Ascending aorta (tissue), 2 donors: ENCODE data around the gene HAUS3. TPM values are rescaled to one million over a fixed set of nuclear protein-coding genes. Genes with fewer than 3 reads are reported as not detected.

ENCODE experiments used
- DNase-seq, 2 donors: peaks; one replicate each; pipeline ENCODE4 v3.0.0-alpha.2; 2019; ENCODE audit warnings: low spot score in 2 of 2
- H3K27ac ChIP-seq, 2 donors: fragments of 200-600 bp; sonication (generic); one replicate each; pipeline ENCODE4 v1.5.1; 2016 to 2017; ENCODE audit warnings: mild to moderate bottlenecking in 1 of 2
- H3K27me3 ChIP-seq: fragments of 200-600 bp; sonication (generic); one replicate; pipeline ENCODE4 v1.5.1; 2017
- H3K36me3 ChIP-seq, 2 donors: fragments of 200-600 bp; sonication (generic); one replicate each; pipeline ENCODE4 v1.5.1; 2016
- H3K4me1 ChIP-seq, 2 donors: fragments of 200-600 bp; sonication (generic); one replicate each; pipeline ENCODE4 v1.5.1; 2016 to 2017; ENCODE audit warnings: mild to moderate bottlenecking in 1 of 2
- H3K4me3 ChIP-seq, 2 donors: fragments of 200-600 bp; sonication (generic); one replicate each; pipeline ENCODE4 v1.5.1; 2016 to 2017; ENCODE audit warnings: mild to moderate bottlenecking in 1 of 2
- H3K9me3 ChIP-seq, 2 donors: fragments of 200-600 bp; sonication (generic); one replicate each; pipeline ENCODE4 v1.5.1; 2016
- intact Hi-C: fragments of 100-400 bp; cut with DNase I; formaldehyde crosslinking; loops from one replicate; pipeline ENCODE4 v1.15.1; 2023
- total RNA-seq: library from RNA; depleted of rRNA; stranded (reverse); fragments of >200 nt; gene quantifications from one replicate; pipeline ENCODE4 v1.1.0, GENCODE V29; 2016
- TF ChIP-seq, protein P1 (sequence below), 3 experiments: fragments of 200-600 bp in 2 of 3; fragments of 450-650 bp in 1 of 3; sonication (generic) in 2 of 3; IDR thresholded peaks; one replicate each; pipeline ENCODE4 v1.5.1; 2016 to 2019; ENCODE audit warnings: antibody characterized with exemption in 3 of 3, mild to moderate bottlenecking in 1 of 3, moderate library complexity in 1 of 3

The HAUS3 gene
- total RNA-seq, 1 donor from 2014 or later: 9.0 TPM

DNA sequence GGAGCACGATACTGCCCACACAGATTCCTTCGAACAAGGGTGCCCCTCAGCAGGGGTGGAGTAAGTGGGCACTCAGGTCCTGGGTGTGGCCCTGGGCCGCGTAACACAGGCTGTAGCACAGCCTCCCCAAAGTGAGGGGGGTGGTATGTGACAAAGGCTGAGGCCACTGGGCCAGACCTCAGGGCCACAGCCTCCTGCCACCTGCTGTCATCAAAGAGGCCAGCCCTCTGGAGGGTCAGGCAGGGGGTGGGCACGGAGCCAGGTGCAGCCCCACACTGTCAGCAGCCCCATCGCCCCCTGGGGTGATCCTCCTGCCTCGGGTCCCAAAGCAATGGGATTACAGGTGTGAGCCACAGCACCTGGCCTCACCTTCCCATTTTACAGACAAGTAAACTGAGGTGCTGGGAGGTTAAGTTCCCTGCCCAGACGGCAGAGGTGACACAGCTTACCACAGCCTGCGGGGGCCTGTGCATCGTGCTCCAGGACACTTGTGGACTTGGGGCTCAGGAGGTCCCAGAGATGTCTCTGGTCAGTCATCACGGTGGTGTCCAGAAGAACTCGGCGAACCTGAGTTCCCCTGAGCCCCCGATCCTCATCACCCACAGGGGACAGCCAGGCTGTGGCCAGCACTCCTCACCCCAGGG lies 47.5 kb upstream of the HAUS3 start:
- DNase-seq: peak in 1 of 2 donors; percentile 45
- Histone ChIP-seq H3K27me3 (no peaks in the 10 kb centered on the region), H3K27ac (no peak overlapping the region), H3K9me3 (no peaks in the 10 kb centered on the region), H3K36me3 (no peaks in the 10 kb centered on the region), H3K4me1 (no peaks in the 10 kb centered on the region), H3K4me3 (no peak overlapping the region)
- TF ChIP-seq, protein P1, sequence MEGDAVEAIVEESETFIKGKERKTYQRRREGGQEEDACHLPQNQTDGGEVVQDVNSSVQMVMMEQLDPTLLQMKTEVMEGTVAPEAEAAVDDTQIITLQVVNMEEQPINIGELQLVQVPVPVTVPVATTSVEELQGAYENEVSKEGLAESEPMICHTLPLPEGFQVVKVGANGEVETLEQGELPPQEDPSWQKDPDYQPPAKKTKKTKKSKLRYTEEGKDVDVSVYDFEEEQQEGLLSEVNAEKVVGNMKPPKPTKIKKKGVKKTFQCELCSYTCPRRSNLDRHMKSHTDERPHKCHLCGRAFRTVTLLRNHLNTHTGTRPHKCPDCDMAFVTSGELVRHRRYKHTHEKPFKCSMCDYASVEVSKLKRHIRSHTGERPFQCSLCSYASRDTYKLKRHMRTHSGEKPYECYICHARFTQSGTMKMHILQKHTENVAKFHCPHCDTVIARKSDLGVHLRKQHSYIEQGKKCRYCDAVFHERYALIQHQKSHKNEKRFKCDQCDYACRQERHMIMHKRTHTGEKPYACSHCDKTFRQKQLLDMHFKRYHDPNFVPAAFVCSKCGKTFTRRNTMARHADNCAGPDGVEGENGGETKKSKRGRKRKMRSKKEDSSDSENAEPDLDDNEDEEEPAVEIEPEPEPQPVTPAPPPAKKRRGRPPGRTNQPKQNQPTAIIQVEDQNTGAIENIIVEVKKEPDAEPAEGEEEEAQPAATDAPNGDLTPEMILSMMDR (IDR thresholded peaks at IDR 0.05): no peak
- intact Hi-C loops: no loop called here

DNA sequence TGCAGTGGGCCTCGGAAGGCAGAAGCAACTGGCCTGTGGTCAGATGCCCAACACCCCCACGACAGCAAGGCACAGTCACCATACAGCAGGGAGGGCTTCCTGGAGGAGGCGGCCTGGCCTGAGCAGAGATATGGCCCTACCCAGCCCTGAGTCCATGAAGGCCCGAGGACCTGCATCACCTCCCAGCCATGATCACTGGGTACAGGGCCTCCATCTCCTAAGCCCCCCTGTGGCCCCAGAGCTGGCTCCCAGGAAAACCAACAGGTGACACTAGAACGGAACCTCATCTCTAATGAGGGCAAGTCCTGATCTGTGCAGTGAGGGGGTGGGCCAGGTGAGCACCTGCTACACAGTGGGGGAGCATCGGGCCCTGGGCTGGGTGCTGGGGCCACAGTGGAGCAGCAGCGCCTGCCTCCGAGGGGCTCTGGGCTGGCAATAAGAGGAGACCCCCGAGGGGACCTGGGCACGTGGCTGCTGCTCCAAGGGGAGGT lies 46.2 kb upstream of the HAUS3 start:
- Histone ChIP-seq H3K27me3 (no peaks in the 10 kb centered on the region), H3K4me1 (no peaks in the 10 kb centered on the region), H3K9me3 (no peaks in the 10 kb centered on the region), H3K27ac (no peak overlapping the region), H3K36me3 (no peaks in the 10 kb centered on the region), H3K4me3 (no peak overlapping the region)
- TF ChIP-seq, protein P1 (IDR thresholded peaks at IDR 0.05): no peak
- intact Hi-C loops: no loop called here
- DNase-seq: peak in 1 of 2 donors; percentile 49

DNA sequence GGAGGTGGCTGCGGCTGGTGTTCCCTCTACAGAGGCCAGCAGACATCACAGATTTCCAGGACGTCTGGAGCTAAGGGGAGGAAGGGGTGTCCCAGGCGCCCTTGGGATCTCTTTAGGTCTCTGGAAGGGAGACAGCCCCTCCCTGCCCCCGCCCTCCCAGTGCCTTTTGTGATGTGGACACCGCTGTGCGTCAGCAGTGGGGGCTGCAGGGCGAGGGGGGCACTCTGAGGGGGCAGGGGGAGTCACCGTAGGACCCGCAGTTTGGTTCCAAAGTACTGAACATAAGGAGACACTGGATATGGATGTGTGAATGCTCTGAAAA lies 45.6 kb upstream of the HAUS3 start:
- intact Hi-C loops: no loop called here
- no peaks in the 10 kb centered on the region for H3K36me3 ChIP-seq
- TF ChIP-seq, protein P1 (IDR thresholded peaks at IDR 0.05): no peak
- H3K9me3 ChIP-seq: no peaks in the 10 kb centered on the region
- DNase-seq: peak in 1 of 2 donors; percentile 41
- H3K27ac ChIP-seq: no peak overlapping the region
- no peaks in the 10 kb centered on the region for H3K4me1 ChIP-seq
- H3K27me3 ChIP-seq: no peaks in the 10 kb centered on the region
- H3K4me3 ChIP-seq: no peak overlapping the region

DNA sequence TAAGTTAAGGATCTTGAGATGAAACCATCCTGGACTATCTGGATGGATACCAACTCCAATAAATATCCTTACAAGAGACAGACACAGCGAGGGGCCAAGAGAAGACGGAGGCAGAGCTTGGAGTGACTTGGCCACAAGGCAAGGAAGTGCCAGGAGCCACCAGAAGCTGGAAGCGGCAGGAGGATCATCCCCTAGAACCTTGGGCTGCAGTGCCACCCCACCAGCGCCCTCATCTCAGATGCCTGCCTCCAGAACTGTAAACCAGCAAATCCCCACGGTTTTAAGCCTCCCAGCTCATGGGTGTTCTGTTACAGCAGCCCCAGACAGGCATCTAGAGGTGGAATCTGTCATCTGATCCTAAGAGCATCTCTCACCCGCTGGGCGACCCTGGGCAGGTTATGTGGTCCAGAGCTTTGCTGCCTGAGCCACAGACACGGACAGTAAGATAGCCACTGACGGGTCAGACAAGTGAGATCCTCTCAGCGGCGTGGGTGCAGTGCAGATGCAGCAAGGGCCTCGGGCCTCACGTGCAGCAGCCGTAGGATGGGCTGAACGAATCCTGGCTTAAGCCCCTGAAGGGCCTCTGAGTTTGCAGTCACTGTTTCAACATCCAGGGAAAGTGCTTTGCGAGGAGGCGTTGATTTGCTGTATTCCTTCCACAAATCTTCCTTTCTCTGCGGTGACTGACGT lies 45.1 kb upstream of the HAUS3 start:
- Histone ChIP-seq H3K27ac (no peak overlapping the region), H3K27me3 (no peaks in the 10 kb centered on the region), H3K36me3 (no peaks in the 10 kb centered on the region), H3K4me3 (no peak overlapping the region), H3K4me1 (no peaks in the 10 kb centered on the region), H3K9me3 (no peaks in the 10 kb centered on the region)
- TF ChIP-seq, protein P1 (IDR thresholded peaks at IDR 0.05): no peak
- peak in 1 of 2 donors; percentile 44 for DNase-seq
- intact Hi-C loops: no loop called here

- H3K4me3 ChIP-seq: no peak overlapping the region
- DNase-seq: peak in 1 of 2 donors; percentile 59
- no peaks in the 10 kb centered on the region for H3K27me3 ChIP-seq
- H3K36me3 ChIP-seq: no peaks in the 10 kb centered on the region
- H3K4me1 ChIP-seq: no peaks in the 10 kb centered on the region
- TF ChIP-seq, protein P1 (IDR thresholded peaks at IDR 0.05): no peak
- H3K27ac ChIP-seq: no peak overlapping the region
- no peaks in the 10 kb centered on the region for H3K9me3 ChIP-seq
- intact Hi-C loops: no loop called here
Observed at GRCh38 chr4:2285613-2286381, 43.9 kb upstream of the HAUS3 start.
